Measurements from ENCODE around the gene IGFBP7. TPM values are rescaled to one million over a fixed set of nuclear protein-coding genes. Genes with fewer than 3 reads are reported as not detected.

Gene IGFBP7
- total RNA-seq, 6 experiments from 2014 or later: 46.2 to 347 (median 163) TPM

GRCh38 chr4:57041020-57041419 is 69.2 kb downstream of the IGFBP7 start:
- TF ChIP-seq CTCF (IDR thresholded peaks at IDR 0.05): no peak
- TF ChIP-seq POLR2A (IDR thresholded peaks at IDR 0.05): no peak
- DNase-seq (no peak), ATAC-seq (no peak)
- no peak overlapping the region for H3K4me3 ChIP-seq
- intact Hi-C loops (cut with DNase I): no loop called here
- H3K4me1 ChIP-seq: no peaks in the 10 kb centered on the region
- H3K27me3 ChIP-seq: no peaks in the 10 kb centered on the region
- WGBS (ENCODE audit: insufficient coverage, low coverage, low lambda C conversion rate, missing lambda C conversion rate): 82% methylated on average over 1 of the region's 1 CpG
- H3K27ac ChIP-seq: no peak overlapping the region
- H3K9me3 ChIP-seq: no peaks in the 10 kb centered on the region
- H3K36me3 ChIP-seq: no peaks in the 10 kb centered on the region

GRCh38 chr4:57040510-57040909 is 69.7 kb downstream of the IGFBP7 start:
- DNase-seq (no peak), ATAC-seq (no peak)
- no peaks in the 10 kb centered on the region for H3K27me3 ChIP-seq
- H3K27ac ChIP-seq: no peak overlapping the region
- no peaks in the 10 kb centered on the region for H3K36me3 ChIP-seq
- TF ChIP-seq CTCF (IDR thresholded peaks at IDR 0.05) (no peak), POLR2A (IDR thresholded peaks at IDR 0.05) (no peak)
- H3K4me3 ChIP-seq: no peak overlapping the region
- no peaks in the 10 kb centered on the region for H3K4me1 ChIP-seq
- H3K9me3 ChIP-seq: no peaks in the 10 kb centered on the region
- intact Hi-C loops (cut with DNase I): no loop called here
- WGBS (ENCODE audit: insufficient coverage, low coverage, low lambda C conversion rate, missing lambda C conversion rate): 72% methylated on average over 3 of the region's 6 CpGs

GRCh38 chr4:57039345-57039744 is 70.8 kb downstream of the IGFBP7 start:
- Histone ChIP-seq H3K4me3 (no peak overlapping the region), H3K4me1 (no peaks in the 10 kb centered on the region), H3K27me3 (no peaks in the 10 kb centered on the region), H3K36me3 (no peaks in the 10 kb centered on the region), H3K9me3 (no peaks in the 10 kb centered on the region), H3K27ac (no peak overlapping the region)
- WGBS (ENCODE audit: insufficient coverage, low coverage, low lambda C conversion rate, missing lambda C conversion rate): 30% methylated on average over 2 of the region's 2 CpGs
- TF ChIP-seq POLR2A (IDR thresholded peaks at IDR 0.05) (no peak), CTCF (IDR thresholded peaks at IDR 0.05) (no peak)
- no peak for DNase-seq
- no peak for ATAC-seq
- intact Hi-C loops (cut with DNase I): no loop called here

- peak; percentile 53 to 62 (median 59) for DNase-seq
These were observed 72.1 kb downstream of the IGFBP7 start for GRCh38 chr4:57037982-57038604.

More at GRCh38 chr4:57037982-57038604, 72.1 kb downstream of the IGFBP7 start:
- Histone ChIP-seq H3K27ac (no peak overlapping the region), H3K4me3 (no peak overlapping the region), H3K36me3 (peaks cover 0 to 3% (median 0%) of the 10 kb centered on the region in 4 donors), H3K27me3 (no peaks in the 10 kb centered on the region), H3K9me3 (no peaks in the 10 kb centered on the region), H3K4me1 (no peaks in the 10 kb centered on the region)
- TF ChIP-seq POLR2A (IDR thresholded peaks at IDR 0.05) (no peak), CTCF (IDR thresholded peaks at IDR 0.05) (peak; percentile 43 to 73 (median 62))
- WGBS (ENCODE audit: insufficient coverage, low coverage, low lambda C conversion rate, missing lambda C conversion rate): 25% methylated on average over 13 of the region's 15 CpGs
- intact Hi-C loops (cut with DNase I): no loop called here
- ATAC-seq: peak; percentile 71 to 85 (median 74)

Data from right lobe of liver (tissue), 6 donors.